SKM-1 (cell line): ENCODE measurements around the gene NTRK2.

ENCODE experiments used
- DNase-seq: peaks from one replicate; lab custom pipeline; 2025; ENCODE audit not compliant: unreplicated experiment; lab: John Stamatoyannopoulos, UW

The NTRK2 gene

DNA sequence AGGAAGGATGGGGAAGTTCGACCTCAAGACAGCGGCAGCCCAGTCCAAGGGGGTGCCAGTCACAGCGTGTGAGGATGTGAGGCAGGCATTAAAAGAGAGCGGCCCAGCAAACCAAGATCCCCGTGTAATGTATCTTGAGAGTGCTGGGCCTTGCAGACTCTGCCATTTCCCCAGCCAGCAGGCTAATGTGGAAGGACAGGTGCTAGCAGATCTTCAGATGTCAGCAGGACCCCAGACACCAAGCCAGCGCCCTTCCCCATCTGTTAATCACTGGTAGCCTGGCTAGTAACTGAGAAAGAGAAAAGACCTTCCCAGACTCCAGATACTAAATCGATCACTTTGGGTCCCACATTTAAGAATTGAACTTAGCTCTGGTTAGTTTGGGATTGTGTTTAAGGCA, 62.2 kb downstream of the NTRK2 start:
- DNase-seq, result no peak

DNA sequence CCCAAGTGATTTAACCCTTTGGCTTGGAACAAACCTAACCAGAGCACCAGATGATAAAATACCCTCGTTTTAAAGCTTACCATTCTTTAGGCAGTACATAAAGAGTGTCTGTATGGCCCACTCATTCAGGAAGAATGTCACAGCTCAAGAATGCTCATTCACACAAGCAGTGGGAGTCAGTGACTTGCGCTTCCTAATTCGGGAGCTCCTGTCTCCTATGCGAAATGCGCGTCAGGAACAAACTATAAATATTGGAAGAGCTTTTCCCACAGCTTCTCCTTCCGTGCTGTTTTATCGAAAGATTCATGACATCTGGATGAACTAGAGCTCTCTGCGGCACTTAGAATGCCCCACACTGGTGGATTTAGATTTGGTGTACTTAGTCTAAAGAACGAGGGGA, 66.6 kb downstream of the NTRK2 start:
- DNase-seq, result no peak

DNA sequence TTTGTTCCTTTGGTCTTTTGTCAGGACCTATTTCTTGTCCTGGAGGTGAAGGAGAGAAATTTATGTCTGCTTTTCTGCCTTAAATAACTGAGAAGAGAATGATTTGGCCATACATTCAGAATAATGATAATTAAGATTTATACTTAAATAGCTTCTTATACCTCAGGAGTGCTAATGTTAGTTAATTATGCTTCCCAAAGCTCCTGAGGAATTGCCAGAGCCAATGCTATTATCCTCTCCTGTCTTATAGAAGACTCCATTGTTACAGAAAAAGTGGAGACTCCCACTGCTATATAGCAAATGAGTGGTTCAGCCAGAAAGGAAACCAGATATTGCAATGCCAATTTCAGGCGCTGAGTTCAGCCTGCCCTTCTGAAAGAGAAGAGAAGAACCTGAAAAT, 67.0 kb downstream of the NTRK2 start:
- DNase-seq, result no peak

DNA sequence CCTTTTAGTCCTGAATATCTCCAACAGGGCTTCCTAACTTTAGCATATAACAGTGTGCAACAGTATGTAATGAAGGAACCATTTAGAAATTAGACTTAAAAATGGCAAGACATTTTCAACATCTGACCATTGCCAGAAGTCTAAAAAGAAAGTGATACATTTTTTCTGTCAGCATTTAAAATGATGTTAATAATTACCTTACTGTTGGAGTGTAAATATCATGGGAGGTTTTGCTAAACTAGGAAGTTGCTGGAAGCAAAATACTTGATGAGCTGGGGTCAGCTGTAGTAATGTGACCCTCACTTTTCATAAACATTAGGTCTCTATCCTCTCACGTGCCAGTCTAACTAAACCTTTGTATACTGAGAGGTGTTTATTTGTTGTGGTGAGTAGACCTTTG, 68.8 kb downstream of the NTRK2 start:
- DNase-seq, result no peak

DNA sequence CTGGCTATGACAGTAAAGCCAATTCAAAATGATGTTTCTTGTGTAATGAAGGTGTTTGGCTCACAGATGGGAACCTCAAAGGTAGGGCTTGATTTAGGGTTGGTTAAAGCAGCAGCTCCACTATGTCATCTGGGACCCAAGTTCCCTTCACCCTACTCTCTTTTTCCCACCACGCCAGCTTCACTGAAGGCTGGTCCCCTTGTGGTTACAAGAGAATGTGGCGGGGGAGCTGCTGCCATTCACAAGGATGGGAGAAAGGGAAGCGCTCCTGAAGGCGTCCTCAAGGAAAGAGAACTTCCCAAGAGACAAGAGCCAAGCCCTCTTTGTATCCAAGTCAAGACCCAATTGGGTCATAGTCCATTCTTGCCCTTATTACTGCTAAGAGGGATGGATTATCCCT, 72.7 kb downstream of the NTRK2 start:
- DNase-seq, result no peak

DNA sequence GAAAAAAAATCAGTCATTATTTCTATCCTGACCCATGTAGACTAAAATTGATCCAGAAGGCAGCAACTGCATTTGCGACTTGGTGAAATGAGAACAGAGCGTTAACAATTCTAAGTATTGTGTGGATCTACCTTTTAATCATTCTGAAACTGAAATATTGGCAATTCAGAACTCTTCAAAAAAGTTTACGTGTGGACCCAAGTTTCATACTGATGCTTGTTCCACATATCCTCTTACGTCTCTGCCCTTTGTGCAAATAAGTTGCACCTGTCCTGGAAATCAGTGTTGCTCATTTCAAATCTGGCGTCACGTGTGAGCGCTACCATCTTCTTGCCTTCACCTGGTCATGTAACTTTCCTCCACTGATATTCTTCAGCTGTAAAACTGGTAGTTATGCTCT, 74.7 kb downstream of the NTRK2 start:
- no peak for DNase-seq

DNA sequence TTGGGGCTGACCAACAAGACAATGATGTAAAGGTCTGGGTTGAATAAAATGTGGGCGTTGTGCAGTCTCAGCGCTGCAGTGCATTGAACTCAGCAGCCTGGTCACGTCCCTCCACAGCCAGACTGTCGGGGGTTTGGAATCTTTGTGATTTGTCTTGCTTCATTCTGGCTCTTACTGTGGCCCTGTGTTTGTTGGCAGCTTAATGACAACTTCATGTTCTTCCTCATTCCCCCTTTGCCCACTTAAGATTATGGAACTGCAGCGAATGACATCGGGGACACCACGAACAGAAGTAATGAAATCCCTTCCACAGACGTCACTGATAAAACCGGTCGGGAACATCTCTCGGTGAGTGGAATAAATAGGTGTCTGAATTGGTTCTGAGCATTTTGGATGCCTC, 75.2 kb downstream of the NTRK2 start:
- no peak for DNase-seq

DNA sequence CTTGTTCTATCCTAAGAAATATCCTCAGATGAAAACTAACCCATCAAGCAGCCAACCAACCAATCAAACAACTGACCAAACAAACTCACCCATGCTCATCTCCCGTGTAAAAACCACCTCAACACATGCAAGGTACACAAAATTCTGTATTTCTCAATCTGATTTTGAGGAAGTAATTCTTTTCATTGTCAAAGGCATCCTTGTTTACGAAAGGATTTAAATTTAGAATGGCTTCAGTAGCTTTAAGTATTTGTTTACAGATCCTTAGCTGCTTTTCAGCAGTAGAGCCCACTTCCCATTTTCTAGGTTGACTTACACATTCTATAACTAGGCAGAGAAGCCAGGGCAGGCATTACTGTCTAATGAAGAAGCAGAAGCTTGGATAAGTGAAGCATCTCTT, 78.6 kb downstream of the NTRK2 start:
- DNase-seq, result no peak

DNA sequence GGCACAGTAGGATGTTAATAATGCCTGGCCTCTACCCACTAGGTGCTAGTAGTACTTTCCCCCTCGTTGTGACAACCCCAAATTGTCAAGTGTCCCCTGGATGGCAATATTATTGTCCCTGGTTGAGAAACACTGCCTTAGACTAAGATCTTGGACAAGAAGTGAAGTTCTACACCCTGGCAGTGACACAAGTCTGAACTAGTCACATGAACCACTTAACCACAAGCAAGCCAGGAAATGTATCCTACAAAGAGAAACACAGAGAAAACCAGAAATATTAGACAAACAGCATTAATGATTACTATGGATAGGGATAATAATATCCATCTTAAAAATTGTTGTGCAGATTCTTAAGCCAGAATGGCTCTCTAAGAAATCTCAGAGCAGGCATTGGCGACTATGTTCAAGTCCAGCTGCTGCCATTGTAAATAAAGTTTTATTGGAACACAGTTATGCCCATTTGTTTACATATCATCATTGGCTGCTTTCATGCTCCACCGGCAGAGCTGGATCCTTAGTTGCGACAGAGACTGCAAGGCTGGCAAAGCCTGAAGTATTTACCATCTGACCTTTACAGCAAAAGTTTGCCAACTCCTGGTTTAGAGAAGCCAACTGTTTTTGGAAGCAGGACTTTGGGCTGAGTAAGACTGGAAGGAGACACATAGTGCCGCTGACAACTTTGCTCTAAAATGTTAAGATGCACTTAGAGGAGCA, 80.8 kb downstream of the NTRK2 start:
- no peak for DNase-seq

DNA sequence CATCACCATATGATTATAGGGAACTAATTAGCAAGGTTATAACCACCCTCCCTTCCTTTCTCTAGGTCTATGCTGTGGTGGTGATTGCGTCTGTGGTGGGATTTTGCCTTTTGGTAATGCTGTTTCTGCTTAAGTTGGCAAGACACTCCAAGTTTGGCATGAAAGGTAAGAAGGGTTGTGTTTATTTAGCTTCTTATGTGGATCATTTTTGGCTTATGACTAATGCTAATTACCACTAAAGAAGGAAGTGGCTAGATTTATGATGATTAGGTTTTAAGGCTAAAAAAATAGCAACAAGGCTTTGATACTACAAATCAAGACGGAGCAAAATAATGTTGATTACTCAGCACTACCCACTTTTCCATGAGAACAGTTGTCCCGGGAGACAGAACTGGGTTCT, 82.4 kb downstream of the NTRK2 start:
- DNase-seq, result no peak

DNA sequence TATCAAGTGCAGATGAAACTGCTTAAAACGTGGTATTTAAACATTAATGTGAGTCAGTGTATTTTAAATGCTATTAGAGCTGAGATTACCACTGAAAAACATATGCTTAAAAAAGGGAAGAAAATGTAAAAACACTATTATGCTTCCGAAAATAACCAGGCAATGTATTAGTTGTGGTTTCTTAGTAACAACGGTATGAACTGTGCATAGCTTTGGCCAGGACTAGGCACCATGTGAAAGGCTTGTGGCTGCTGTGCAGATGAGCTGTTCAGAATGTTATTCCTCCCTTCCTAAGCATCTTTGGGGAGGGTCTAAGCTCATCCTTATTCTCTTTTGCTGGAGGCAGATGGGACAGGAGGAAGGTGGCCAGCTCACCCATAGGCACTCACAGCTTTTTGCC, 84.9 kb downstream of the NTRK2 start:
- no peak for DNase-seq

DNA sequence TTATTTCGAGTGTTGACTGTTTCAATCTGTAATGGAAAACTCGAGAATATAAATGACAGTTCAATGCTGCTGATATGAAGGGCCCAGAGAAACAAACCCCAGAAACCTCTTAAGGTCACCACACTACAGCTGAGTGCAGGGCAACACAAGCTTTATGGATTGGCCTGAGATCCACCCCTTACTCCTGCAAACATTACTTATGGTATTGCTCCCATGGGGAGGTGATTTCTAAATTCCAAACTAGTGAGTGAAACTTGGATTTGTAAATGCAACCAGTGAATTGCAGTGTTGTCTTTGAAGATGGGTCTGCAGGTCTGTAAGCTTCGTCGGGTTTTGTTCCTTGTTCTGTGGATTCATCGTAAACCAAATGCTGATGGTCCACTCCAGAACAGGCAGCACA, 85.4 kb downstream of the NTRK2 start:
- no peak for DNase-seq

DNA sequence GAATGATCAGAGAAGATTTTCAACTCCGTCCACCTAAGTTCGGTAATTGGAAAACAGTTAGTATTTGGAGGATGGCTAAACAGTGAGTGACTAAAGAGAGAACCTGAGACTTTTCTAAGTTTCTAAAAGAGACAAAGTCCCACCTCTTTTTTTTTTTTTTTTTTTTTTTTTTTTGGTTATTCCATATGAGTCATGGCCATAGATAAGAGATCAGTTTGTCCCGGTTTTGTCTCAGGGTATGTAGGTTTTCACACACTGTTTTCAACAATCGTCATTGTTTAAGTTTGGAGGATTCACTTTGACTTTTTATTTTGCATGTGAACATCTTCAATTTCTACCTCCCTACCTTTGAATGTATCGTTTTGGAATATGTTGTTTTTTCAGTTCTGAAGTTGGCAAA, 85.9 kb downstream of the NTRK2 start:
- DNase-seq, result no peak

DNA sequence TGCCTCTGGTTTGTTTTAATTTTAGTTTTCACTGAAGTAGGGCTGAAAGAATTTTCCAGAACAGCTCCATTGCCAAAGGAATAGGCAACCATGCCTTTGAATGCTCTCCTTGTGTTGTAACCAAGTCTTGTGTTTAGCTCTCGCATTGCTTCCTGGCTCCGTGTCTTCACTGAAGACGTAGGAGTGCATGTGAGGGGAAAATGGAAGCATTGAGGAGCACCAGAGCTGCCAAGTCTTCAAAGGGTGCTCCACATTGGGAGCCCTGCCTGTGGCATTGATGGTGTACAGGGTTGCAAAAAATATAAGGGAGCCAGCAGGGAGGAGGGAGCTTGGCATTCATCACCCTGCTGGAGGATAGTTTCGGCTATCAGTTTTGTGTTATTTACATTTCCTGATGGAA, 86.6 kb downstream of the NTRK2 start:
- no peak for DNase-seq

DNA sequence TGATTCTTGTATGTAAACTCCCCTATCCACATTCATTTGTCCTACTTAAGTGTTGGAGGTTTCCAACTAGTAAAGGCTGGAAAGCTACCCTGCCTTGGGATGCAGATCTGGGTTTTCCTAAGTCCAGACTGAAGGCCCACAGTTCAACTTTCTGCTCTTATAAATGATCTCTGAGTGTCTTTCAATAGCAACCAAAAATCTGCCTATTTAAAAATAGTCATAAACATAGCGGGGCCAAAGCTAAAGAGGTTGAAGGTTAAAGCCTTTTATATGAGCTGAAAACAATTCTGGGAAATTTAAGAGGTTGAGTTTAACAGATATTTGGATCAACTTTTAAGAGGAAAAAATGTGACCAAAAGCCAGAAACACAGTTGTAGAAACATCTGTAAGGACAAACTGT, 87.2 kb downstream of the NTRK2 start:
- DNase-seq, result no peak

DNA sequence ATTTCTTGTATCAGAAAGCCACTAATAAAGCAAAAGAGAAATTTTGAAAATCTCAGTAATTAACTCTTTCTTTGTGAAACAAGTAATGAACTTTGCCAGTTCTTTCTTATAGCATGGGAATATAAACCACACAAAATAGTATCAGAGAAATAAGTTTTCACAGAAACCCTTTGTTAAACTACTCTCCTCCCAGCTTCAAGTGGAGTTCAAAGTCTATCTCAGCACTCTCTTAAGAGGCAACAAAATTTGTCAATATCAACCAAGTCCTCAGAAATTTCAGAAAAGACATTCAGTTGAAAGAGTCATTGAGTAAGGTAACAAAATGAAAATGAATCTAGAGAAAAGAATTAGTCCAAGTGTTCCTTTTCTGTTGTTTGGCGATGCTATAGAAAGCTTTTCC, 89.3 kb downstream of the NTRK2 start:
- DNase-seq, result no peak

DNA sequence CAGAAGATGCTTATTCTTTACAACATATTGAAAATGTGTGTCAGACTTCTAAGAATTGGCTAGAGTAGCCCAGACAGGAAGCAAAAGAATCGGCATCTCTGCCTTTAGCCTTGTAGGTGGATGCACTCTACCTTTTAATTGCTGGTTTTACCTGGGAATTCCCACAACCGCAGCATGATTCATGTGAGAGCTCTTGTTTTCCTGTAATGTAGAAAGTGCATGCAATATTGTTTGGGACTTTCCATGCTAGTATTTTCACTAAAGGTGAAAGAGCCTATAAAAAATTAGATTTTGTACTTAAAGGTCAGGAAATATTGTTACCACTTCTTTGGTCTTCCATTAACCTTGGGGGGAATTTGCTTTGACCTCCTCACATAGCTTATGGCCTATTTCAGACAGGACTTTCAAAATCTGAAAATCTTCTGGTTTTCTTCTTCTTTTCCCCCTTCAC, 89.8 kb downstream of the NTRK2 start:
- no peak for DNase-seq

DNA sequence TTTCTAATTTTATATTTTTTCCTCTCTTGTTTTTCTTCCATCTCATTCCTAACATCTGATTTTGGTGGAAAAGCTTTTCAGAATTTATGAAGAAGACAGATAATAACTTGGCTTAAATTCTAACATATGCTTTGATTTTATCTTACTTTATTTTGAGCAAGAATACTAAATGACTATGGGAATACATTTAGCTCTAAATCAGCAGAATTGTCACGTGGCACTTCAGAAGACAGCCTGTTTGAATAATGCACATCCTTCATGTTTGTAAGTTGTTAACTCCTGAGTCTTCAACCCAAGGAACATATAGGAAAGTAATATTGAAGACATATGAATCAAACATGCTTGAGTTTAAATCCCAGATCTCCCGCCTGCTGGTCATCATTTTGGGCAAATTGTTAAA, 90.3 kb downstream of the NTRK2 start:
- no peak for DNase-seq

DNA sequence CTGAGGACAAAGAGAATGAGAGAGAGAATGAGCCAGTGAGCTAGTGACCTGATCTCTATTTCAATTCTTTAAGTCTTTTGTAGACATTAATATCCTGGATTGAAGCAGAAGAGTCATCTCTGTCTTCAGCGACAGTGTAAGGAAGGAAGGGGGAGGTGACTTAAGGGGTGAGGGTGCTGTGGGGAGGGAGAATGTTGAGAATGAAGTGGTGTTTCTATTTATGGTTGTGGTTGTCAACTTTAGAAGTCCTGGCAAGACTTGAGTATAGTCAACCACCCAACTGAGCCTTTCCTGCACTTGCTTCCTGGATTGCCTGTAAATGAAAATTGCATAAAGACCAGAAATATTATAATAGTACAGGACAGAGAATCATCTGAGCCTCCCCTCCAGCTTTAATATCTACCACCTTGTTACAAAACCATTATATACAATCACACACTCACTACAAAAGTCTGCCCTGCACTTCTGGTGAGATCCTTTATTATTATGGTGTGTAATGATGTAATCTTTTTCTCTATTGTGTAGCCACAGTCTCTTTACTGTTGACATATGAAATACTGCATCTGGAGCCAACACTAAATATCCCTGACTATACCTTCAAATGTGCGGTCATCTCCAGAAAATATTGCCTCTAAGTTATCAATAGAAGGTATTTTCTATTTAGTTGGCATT, 91.7 kb downstream of the NTRK2 start:
- DNase-seq, result no peak

DNA sequence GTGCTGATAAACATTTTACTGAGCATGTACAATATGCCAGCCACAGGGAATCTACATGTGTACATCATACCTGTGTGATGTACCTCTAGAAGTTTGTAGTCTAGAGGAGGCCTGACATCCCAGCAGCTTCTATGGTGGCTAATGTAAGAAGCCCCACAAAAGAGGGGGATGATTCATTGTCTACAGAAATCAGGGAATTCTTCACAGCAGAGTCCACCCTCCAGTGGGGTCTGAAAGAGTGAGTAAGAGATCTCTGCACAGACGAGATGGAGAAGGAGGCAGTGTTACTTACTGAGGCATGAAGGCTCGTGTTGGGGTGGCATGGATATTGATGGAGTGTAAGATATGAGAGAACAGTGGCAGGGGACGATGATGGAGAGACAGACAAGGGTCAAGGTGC, 103.0 kb downstream of the NTRK2 start:
- DNase-seq, result no peak

DNA sequence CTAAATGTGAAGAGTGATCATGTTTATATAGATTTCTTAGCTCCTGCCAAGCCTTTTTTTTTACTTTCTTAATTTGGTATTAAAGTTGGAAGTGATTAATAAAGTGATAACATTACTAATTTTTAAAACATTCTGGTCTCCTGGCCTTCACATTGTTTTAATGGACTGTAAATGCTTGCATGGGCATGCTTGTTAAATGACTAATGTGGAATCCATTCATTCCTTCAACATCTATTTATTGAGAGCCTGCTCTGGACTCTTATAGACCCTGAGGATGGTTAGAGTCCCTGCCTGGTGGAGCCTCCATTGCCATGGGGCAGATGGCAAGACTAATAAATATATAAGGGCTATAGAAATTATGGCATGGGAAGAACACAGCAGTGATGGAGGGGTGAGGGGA, 103.5 kb downstream of the NTRK2 start:
- DNase-seq, result no peak

DNA sequence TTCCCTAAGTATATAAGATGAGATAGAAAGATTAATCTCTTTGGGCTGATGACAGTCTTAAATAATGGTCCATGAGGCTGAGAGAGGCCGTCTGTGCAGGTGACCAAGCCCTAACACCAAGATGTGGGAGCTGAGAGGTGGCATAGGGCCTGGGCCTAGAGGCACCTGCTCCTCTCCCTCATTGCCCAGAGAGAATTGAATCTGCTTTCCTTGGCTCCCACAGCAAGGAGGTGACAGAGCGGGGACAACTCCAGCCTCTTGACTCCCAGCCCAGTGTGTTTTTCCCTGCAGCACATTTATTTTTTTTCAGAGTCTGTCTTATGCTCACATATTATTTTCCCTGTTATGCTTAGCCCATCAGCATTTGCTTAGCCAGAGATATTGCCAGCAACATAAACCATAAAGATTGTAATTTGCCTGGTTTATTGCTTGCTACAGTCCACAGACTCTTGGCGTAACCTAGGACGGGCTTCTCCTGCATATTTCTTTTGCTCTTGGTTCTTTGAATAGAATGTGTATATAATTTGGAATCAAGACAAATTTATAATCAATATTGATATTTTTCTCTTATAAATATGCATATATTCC, 105.6 kb downstream of the NTRK2 start:
- DNase-seq, result no peak

DNA sequence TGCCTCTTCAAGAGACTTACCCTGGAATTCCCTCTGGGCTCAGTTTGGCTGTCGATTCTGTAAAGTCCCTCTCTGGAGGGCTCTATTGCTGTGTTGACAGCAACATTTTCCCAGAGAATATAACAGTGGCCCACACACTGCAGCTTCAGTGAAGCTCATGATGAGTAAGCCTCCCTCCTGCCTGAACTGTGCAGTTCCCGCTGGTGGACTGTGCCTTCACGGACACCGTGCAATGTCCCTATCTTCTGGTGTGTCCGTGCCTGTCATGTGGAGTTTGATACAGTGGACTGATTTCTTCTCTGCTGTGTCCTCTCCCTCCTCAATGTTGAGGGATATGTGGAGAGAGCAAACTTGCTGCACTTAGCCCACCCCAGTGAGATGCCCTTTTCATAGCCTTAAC, 109.0 kb downstream of the NTRK2 start:
- no peak for DNase-seq
